ENCODE data around the gene POLDIP2.
"Not testable (repeated sequence)": the region's sequence is repeated elsewhere in the genome, so short reads cannot be mapped to it uniquely, and the experiment has no call there.

Gene POLDIP2

GRCh38 chr17:28344011-28344410 is 13.3 kb downstream of the POLDIP2 start:
- H3K4me1 Mint-ChIP-seq = peaks cover 2% of the 10 kb centered on the region
- H3K9me3 Mint-ChIP-seq = no peaks in the 10 kb centered on the region
- ATAC-seq (ENCODE audit: low read depth) (no peak), DNase-seq (ENCODE audit: low spot score in 2 of 2) (no peak)
- no peaks in the 10 kb centered on the region for H3K27me3 Mint-ChIP-seq
- H3K36me3 Mint-ChIP-seq = peaks cover 20% of the 10 kb centered on the region
- no peak overlapping the region for H3K4me3 Mint-ChIP-seq
- peak overlapping the region; percentile 35 for H3K27ac Mint-ChIP-seq

- no peak overlapping the region for H3K4me3 Mint-ChIP-seq
- H3K27ac Mint-ChIP-seq = peak overlapping the region; percentile 35
- H3K9me3 Mint-ChIP-seq = no peaks in the 10 kb centered on the region
- H3K4me1 Mint-ChIP-seq = peaks cover 3% of the 10 kb centered on the region
- H3K36me3 Mint-ChIP-seq = peaks cover 20% of the 10 kb centered on the region
- H3K27me3 Mint-ChIP-seq = no peaks in the 10 kb centered on the region
- DNase-seq (ENCODE audit: low spot score in 2 of 2) = no peak
- ATAC-seq (ENCODE audit: low read depth) = peak; percentile 37
Measured at GRCh38 chr17:28343491-28343932, 13.8 kb downstream of the POLDIP2 start.

- Mint-ChIP-seq H3K4me1 (peaks cover 10% of the 10 kb centered on the region), H3K27ac (no peak overlapping the region), H3K36me3 (peaks cover 17% of the 10 kb centered on the region), H3K9me3 (no peaks in the 10 kb centered on the region), H3K4me3 (no peak overlapping the region), H3K27me3 (no peaks in the 10 kb centered on the region)
- DNase-seq (ENCODE audit: low spot score in 2 of 2) (no peak), ATAC-seq (ENCODE audit: low read depth) (no peak)
Measured at GRCh38 chr17:28342313-28342712, 15.0 kb downstream of the POLDIP2 start.

DNA sequence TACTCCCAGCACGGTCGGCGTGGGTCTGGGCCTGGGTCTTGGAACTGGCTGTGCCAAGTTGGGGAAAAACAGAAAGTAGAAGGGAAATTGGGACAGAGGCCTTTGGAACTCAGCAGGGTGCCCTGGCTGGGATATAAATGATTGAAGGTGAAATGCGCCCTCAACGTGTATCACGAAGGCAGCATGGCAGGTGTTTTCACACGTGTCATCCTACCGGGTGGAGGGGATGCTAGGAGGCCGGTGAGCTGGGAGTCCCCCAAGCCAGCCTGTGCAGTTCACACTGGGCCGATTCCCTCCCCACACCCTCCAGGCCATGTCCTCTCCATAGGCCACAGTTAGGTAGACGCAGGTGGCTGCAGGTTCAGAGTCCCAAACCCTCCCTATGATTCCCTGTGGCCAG is 15.8 kb downstream of the POLDIP2 start:
- Mint-ChIP-seq H3K4me1 (peaks cover 15% of the 10 kb centered on the region), H3K9me3 (no peaks in the 10 kb centered on the region), H3K36me3 (peaks cover 15% of the 10 kb centered on the region), H3K4me3 (no peak overlapping the region), H3K27ac (no peak overlapping the region), H3K27me3 (no peaks in the 10 kb centered on the region)
- ATAC-seq (ENCODE audit: low read depth) (no peak), DNase-seq (ENCODE audit: low spot score in 2 of 2) (no peak)

GRCh38 chr17:28340374-28340773 is 17.0 kb downstream of the POLDIP2 start:
- peaks cover 11% of the 10 kb centered on the region for H3K36me3 Mint-ChIP-seq
- no peaks in the 10 kb centered on the region for H3K9me3 Mint-ChIP-seq
- no peaks in the 10 kb centered on the region for H3K27me3 Mint-ChIP-seq
- no peak for DNase-seq (ENCODE audit: low spot score in 2 of 2)
- H3K27ac Mint-ChIP-seq = no peak overlapping the region
- H3K4me1 Mint-ChIP-seq = peaks cover 21% of the 10 kb centered on the region
- no peak overlapping the region for H3K4me3 Mint-ChIP-seq
- ATAC-seq (ENCODE audit: low read depth) = no peak

DNA sequence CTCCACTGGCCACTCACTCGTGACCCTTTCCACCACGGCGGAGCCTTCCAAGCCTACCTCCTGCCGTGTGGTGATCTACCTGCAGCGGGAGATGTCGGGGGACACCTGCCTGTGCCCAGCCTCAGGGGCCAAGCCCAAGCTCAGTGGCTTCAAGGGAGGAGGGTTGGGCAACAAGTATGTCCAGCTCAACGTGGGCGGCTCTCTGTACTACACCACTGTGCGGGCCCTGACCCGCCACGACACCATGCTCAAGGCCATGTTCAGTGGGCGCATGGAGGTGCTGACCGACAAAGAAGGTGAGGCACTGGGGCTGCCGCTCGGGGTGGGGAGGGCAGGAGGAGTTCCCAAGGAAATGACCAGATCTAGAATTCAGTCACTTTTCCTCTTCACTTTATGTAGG is 17.9 kb downstream of the POLDIP2 start:
- no peak for ATAC-seq (ENCODE audit: low read depth)
- no peaks in the 10 kb centered on the region for H3K9me3 Mint-ChIP-seq
- no peak overlapping the region for H3K4me3 Mint-ChIP-seq
- no peaks in the 10 kb centered on the region for H3K27me3 Mint-ChIP-seq
- H3K4me1 Mint-ChIP-seq = peaks cover 27% of the 10 kb centered on the region
- no peak for DNase-seq (ENCODE audit: low spot score in 2 of 2)
- H3K36me3 Mint-ChIP-seq = peaks cover 11% of the 10 kb centered on the region
- no peak overlapping the region for H3K27ac Mint-ChIP-seq

DNA sequence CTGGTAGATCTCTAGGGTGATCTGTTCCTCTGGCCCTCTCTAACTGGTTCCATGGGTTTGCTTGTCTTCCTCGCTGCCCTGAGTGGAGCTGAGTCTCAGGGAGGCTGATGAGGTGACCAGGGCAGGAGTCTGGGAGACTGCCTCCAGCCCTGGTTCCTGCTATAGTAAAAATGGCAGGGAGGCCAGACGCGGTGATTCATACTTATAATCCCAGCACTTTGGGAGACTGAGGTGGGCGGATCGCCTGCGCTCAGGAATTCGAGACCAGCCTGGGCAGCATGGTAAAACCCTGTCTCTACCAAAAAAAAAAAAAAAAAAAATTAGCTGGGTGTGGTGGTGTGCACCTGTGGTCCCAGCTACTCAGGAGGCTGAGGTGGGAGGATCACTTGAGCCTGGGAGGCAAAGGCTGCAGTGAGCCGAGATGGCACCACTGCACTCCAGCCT is 18.5 kb downstream of the POLDIP2 start:
- H3K4me3 Mint-ChIP-seq; DNase-seq (ENCODE audit: low spot score in 2 of 2); H3K27me3 Mint-ChIP-seq; ATAC-seq (ENCODE audit: low read depth); H3K9me3 Mint-ChIP-seq; H3K27ac Mint-ChIP-seq: not testable (repeated sequence)
- H3K4me1 Mint-ChIP-seq = peaks cover 33% of the 10 kb centered on the region
- H3K36me3 Mint-ChIP-seq = peaks cover 10% of the 10 kb centered on the region

DNA sequence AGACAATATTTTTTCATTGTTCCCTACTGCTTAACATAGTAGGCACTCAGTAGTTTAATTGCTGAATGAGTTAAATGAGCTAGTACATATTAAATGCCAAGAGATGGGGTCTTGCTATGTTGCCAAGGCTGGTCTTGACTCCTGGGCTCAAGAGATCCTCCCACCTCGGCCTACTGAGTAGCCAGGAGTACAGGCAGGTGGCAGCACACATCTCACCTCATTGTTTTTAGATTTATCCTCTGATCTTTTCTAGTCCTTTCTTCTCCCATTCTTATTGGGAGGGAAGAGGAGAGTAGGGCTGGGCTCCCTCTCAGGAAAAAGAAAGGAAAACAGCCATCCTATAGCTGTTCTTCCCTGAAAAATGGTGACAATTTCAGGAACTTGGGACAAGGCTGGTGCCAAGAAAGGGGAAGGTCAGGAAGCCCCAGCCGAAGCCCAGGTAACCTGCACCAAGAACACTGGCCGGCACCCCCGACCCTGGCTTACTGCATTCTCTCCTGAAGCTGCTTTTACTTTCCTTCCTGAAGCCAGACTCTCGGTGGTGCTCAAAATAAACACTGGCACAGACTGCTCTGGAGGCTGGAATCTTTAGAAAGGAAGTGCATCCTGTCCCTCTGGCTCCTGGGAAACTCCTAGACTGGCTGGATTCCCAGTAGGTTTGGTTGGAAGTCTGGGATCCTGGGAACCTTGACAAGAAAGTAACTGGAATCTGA is 19.1 kb downstream of the POLDIP2 start:
- Mint-ChIP-seq H3K4me1 (peaks cover 33% of the 10 kb centered on the region), H3K36me3 (peaks cover 9% of the 10 kb centered on the region), H3K4me3 (no peak overlapping the region), H3K9me3 (no peaks in the 10 kb centered on the region), H3K27me3 (no peaks in the 10 kb centered on the region), H3K27ac (peak overlapping the region; percentile 16)
- DNase-seq (ENCODE audit: low spot score in 2 of 2) (no peak), ATAC-seq (ENCODE audit: low read depth) (no peak)

DNA sequence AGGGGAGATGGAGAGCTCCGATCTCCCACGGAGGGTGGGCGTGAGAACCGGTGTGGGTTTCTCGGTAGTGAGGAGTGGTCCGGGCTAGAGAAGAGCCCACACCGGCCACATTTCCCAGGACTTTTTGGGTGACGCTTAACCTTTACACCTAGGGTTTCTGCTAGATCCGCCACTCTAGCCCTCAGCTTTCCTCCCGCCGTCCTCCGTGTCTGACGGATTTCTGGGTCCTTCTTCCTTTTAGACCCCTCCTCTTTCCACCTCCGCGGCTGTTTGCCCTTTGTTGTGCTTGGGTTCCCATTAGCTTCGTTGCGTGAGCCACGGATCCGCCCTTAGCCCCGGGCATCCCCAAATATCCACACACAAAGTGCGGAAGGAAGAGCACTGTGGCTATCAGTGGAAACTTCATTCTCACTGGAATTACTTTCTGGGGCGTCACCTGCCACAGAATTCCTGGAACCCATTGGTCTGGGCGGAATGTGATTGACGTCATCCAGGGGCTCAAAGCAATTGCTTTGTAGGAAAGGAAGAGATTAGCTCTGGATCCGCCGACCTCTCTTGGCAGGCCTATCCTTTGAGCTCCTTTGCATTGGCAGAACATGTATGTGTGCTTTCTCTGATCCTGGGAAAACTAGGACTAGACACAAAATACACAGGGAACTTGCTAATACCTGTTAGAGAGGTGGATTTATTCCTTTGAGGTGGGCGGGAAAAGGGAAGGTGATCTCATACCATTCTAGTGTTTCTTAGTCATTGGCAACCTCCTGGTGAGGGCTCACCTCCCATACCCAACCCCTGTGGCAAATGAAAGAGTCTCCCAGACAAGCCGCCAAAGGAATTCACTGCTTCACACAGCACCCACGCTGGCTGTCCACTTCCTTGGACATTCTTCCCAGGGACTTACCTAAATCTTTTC is 21.1 kb downstream of the POLDIP2 start:
- Mint-ChIP-seq H3K4me1 (peaks cover 35% of the 10 kb centered on the region), H3K27me3 (no peaks in the 10 kb centered on the region), H3K4me3 (peak overlapping the region; percentile 91), H3K36me3 (peaks cover 5% of the 10 kb centered on the region), H3K9me3 (no peaks in the 10 kb centered on the region), H3K27ac (peak overlapping the region; percentile 98)
- DNase-seq (ENCODE audit: low spot score in 2 of 2) = no peak
- no peak for ATAC-seq (ENCODE audit: low read depth)

DNA sequence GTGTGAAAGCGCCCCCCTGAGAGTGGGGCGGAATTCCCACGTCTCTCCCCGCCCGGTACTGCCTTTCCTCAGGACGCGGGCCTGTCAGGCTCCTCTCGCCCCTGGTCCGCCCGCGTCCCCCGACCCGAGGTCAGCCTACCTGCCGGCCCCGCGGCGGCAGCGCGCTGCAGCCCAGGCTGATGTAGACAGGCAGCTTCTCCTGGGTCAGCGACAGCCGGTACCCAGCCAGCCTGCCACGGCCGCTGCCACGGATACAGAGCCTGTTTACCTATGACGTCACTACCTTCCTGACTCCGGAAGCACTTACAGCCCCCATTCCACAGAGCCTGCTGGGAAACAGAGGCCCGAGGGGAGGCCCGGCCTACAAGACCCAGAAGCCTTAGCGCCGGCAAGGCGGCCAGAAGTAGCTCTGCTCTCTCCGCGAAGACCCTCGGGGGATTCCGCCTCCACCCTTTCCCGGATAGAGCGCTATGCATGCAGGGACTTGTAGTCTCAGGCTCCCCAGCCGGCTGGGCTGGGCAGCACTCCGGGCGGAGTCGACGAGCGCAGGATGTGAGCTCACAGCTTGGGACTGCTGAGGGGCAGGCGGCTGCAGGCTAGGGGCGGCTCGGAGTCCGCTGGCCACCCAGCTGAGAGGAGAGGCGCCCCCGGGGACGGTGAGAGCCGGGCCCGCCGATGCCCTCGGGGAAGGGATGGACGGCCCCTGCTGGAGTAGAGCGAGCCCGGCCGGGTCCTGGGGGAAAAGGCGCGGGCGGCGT is 21.9 kb downstream of the POLDIP2 start, which contains the start of the genes IFT20 and TNFAIP1:
IFT20 (minus strand) TSS at position 272 of the 758 bp plus-strand sequence. CDS start 3,487 bp downstream, outside the sequence.
TNFAIP1 (plus strand) TSS at position 561 of the 758 bp plus-strand sequence. CDS start 3,761 bp downstream, outside the sequence.
- DNase-seq (ENCODE audit: low spot score in 2 of 2) (peak; percentile 88 to 96), ATAC-seq (ENCODE audit: low read depth) (peak; percentile 94)
- Mint-ChIP-seq H3K9me3 (no peaks in the 10 kb centered on the region), H3K4me3 (peak within 1 kb of the TSS; percentile 91), H3K36me3 (peaks cover 5% of the 10 kb centered on the region), H3K27ac (peak within 1 kb of the TSS; percentile 98), H3K4me1 (peaks cover 35% of the 10 kb centered on the region), H3K27me3 (no peaks in the 10 kb centered on the region)

DNA sequence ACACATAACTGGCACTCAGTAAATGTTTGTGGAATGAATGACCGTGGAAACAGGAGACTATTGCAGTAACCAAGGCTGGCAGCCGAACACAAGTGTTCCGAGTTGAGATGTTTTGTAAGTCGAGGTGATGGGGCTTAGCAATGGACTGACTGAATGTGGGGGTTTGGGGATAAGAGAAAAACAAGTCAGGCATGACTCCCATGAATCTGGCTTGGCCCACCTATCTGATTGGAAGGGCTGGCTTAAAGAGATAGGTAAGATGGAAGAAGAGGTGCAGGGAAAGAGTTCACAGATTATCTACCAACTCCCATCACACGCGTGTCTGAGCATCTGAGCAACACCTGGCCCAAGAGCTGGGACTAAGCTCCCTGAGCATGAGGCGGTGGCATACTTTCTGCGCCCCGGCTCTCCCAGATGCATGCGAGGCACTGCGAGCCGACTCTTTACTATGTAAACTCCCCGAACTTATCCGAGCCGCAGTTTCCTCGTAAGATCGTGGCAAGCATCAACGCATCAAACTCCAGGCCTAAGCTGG is 22.6 kb downstream of the POLDIP2 start:
- Mint-ChIP-seq H3K4me1 (peaks cover 35% of the 10 kb centered on the region), H3K9me3 (no peaks in the 10 kb centered on the region), H3K27ac (peak overlapping the region; percentile 98), H3K27me3 (no peaks in the 10 kb centered on the region), H3K36me3 (peaks cover 5% of the 10 kb centered on the region), H3K4me3 (peak overlapping the region; percentile 91)
- DNase-seq (ENCODE audit: low spot score in 2 of 2) = no peak
- ATAC-seq (ENCODE audit: low read depth) = no peak

DNA sequence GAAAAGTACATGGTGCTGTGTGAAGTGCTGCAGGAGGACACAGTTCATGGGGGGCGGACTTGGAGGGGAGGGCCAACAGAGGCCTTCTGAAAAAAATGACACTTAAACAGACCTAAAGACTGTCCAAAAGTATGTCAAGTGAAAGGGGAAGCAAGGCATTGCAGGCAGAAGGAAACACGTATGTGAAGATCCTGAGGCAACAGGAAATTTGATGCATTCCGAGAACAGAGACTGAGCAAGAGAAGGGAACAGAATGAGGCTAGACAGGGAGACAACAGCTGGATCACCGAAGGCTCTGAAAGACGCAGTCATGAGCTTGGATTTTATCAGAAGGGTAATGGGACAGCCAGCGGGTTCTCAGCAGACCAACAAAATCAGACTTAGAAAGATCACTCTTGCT is 23.2 kb downstream of the POLDIP2 start:
- Mint-ChIP-seq H3K27ac (peak overlapping the region; percentile 98), H3K27me3 (no peaks in the 10 kb centered on the region), H3K4me1 (peaks cover 33% of the 10 kb centered on the region), H3K36me3 (peaks cover 5% of the 10 kb centered on the region), H3K4me3 (peak overlapping the region; percentile 91), H3K9me3 (no peaks in the 10 kb centered on the region)
- ATAC-seq (ENCODE audit: low read depth) = no peak
- DNase-seq (ENCODE audit: low spot score in 2 of 2) = no peak

GRCh38 chr17:28333083-28333746 is 24.1 kb downstream of the POLDIP2 start:
- DNase-seq (ENCODE audit: low spot score in 2 of 2) = no peak
- no peak for ATAC-seq (ENCODE audit: low read depth)

More at GRCh38 chr17:28333083-28333746, 24.1 kb downstream of the POLDIP2 start:
- H3K9me3 Mint-ChIP-seq = no peaks in the 10 kb centered on the region
- peak overlapping the region; percentile 91 for H3K4me3 Mint-ChIP-seq
- H3K27ac Mint-ChIP-seq = peak overlapping the region; percentile 98
- peaks cover 6% of the 10 kb centered on the region for H3K36me3 Mint-ChIP-seq
- H3K27me3 Mint-ChIP-seq = no peaks in the 10 kb centered on the region
- peaks cover 30% of the 10 kb centered on the region for H3K4me1 Mint-ChIP-seq
